Left ventricle myocardium inferior (tissue), 1 donor: ENCODE data around the gene ELAPOR2. TPM values are rescaled to one million over a fixed set of nuclear protein-coding genes. Genes with fewer than 3 reads are reported as not detected.

Experiments used
- DNase-seq: peaks from one replicate; pipeline ENCODE4 v3.0.0-alpha.2; 2020
- H3K27ac ChIP-seq: fragments of 200-600 bp; replicated peaks from 2 replicates; pipeline ENCODE4 v1.8.0; 2021
- H3K27me3 ChIP-seq: fragments of 200-600 bp; 2 replicates; pipeline ENCODE4 v1.8.0; 2021; ENCODE audit warnings: low read depth
- H3K36me3 ChIP-seq: fragments of 200-600 bp; 2 replicates; pipeline ENCODE4 v1.8.0; 2021
- H3K4me1 ChIP-seq: fragments of 200-600 bp; 2 replicates; pipeline ENCODE4 v1.8.0; 2021
- H3K4me3 ChIP-seq: fragments of 200-600 bp; 2 replicates; pipeline ENCODE4 v1.8.0; 2021; ENCODE audit warnings: mild to moderate bottlenecking, moderate library complexity
- H3K9me3 ChIP-seq: fragments of 200-600 bp; replicated peaks from 2 replicates; pipeline ENCODE4 v1.8.0; 2021
- intact Hi-C: fragments of 100-400 bp; cut with micrococcal nuclease; formaldehyde crosslinking; loops from one replicate; pipeline ENCODE4 v1.11.0; 2022
- total RNA-seq: library from RNA; stranded (reverse); fragmentation: NEBNext Ultra II Directional; extraction: Animal tissue kit (Norgen Biotek cat#: 25700); gene quantifications from one replicate; pipeline ENCODE4 v1.2.1, GENCODE V29; 2021
- TF ChIP-seq, protein P1 (sequence below): fragments of 200-600 bp; IDR thresholded peaks from 2 replicates; pipeline ENCODE4 v1.8.0; 2021; ENCODE audit warnings: antibody characterized with exemption, mild to moderate bottlenecking, borderline replicate concordance
- donor health status: DM: no; HTN: yes; CAD: no; lungs with severe emphysema.

ELAPOR2 gene
- total RNA-seq, 1 donor from 2014 or later, result 3.9 TPM

DNA sequence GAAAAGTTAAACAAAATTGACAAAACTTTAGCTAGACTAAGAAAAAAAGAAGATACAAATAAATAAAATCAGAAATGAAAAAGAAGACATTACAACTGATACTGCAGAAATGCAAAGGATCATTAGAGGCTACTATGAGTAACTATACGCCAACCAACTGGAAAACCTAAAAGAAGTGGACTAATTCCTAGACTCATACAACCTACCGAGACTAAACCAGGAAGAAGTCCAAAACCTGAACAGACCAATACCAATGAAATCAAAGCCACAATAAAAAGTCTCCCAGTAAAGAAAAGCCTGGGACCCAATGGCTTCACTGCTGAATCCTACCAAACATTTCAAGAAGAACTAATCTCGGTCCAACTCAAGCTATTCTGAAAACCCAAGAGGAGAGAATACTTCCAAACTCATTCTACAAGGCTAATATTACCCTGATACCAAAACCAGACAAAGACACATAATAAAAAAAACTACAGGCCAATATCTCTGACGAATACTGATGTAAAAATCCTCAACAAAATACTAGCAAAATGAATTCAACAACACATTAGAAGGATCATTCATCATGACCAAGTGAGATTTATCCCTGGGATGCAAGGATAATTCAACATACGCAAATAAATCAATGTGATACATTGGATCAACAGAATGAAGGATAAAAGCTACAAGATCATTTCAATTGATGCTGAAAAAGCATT, 20.3 kb downstream of the ELAPOR2 start:
- H3K36me3 ChIP-seq, result no peaks in the 10 kb centered on the region
- no peaks in the 10 kb centered on the region for H3K4me1 ChIP-seq
- TF ChIP-seq, protein P1, sequence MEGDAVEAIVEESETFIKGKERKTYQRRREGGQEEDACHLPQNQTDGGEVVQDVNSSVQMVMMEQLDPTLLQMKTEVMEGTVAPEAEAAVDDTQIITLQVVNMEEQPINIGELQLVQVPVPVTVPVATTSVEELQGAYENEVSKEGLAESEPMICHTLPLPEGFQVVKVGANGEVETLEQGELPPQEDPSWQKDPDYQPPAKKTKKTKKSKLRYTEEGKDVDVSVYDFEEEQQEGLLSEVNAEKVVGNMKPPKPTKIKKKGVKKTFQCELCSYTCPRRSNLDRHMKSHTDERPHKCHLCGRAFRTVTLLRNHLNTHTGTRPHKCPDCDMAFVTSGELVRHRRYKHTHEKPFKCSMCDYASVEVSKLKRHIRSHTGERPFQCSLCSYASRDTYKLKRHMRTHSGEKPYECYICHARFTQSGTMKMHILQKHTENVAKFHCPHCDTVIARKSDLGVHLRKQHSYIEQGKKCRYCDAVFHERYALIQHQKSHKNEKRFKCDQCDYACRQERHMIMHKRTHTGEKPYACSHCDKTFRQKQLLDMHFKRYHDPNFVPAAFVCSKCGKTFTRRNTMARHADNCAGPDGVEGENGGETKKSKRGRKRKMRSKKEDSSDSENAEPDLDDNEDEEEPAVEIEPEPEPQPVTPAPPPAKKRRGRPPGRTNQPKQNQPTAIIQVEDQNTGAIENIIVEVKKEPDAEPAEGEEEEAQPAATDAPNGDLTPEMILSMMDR, result no peak
- H3K27ac ChIP-seq, result no peak overlapping the region
- intact Hi-C loops, result no loop called here
- no peak for DNase-seq
- H3K4me3 ChIP-seq, result peak overlapping the region; percentile 52
- no peaks in the 10 kb centered on the region for H3K27me3 ChIP-seq
- H3K9me3 ChIP-seq, result peaks cover 13% of the 10 kb centered on the region

DNA sequence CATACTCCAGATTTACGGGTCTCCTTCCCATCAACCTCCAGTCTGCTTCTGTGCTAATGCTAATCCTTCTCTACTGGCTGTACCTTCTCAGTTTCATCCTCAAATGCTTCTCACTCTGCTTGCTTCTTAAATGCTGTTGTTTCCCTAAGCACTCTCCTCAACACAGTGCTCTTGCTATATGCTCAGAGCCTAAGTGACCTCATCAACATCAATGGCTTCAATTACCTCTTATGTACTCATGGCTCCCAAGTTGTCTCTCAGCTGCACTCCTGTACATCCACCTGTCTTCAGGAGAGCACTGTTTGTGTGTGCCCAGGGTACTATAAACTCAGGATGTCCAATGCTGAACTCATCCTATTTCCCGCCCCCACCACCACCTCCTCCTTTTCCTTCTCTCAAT, 22.5 kb downstream of the ELAPOR2 start:
- Histone ChIP-seq H3K27me3 (no peaks in the 10 kb centered on the region), H3K4me1 (no peaks in the 10 kb centered on the region), H3K36me3 (no peaks in the 10 kb centered on the region), H3K27ac (no peak overlapping the region), H3K9me3 (peaks cover 13% of the 10 kb centered on the region), H3K4me3 (no peak overlapping the region)
- TF ChIP-seq, protein P1, result no peak
- intact Hi-C loops, result no loop called here
- no peak for DNase-seq

DNA sequence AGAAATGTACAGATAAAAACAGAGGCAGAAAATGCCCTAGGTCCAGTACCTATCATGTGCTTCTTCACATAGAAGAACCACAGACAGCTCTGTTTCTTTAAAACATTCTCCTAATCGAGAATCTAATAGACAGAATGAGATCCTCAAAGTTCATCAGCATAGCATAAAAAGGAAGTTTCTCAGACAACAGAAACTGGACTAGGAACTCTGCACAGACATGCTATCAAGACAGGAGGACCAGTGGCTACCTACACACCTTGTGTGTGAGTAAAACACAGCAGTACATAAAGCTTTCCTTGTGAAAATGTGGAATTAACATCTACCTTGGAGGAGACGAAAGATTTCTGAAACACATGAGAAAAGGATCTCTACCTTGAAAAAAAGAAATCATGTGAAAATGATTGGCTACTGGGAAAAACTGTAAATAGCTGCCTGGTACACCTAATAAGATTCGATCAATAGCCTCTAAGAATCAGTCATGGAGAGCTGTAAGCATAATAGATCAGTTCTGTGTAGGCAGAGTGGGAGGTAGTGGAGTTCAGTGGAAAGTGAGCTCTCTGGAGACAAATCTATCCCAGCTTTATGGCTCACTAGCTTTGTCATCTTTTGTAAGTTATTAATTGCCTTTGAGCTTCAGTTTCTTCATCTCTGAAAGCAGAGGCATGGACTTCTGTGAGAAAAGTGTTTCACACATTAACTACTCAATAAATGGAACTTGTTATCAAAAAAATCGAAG, 26.7 kb downstream of the ELAPOR2 start:
- intact Hi-C loops, result no loop called here
- Histone ChIP-seq H3K4me3 (no peak overlapping the region), H3K27me3 (no peaks in the 10 kb centered on the region), H3K4me1 (no peaks in the 10 kb centered on the region), H3K36me3 (no peaks in the 10 kb centered on the region), H3K9me3 (peaks cover 4% of the 10 kb centered on the region), H3K27ac (no peak overlapping the region)
- no peak for DNase-seq
- TF ChIP-seq, protein P1, result no peak

DNA sequence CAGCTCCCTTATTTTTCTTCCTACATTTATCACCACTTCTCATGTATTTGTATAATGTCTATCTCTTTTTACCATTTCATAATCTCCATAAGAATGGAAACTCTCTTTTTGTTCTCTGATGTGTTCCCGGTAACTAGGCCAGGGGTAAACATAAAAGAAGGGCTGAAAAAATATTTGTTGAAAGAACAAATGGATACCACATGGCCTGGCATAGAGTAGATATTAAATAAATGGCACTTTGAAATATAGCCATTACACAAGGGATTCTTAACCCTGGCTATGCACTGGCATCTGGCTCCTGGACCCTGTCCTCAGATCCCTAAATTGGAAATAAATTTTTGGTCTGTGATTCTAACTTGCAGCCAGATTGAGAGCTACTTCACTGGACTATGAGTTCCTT, 30.4 kb downstream of the ELAPOR2 start:
- no peaks in the 10 kb centered on the region for H3K4me1 ChIP-seq
- no peak for DNase-seq
- no peak overlapping the region for H3K4me3 ChIP-seq
- no peak overlapping the region for H3K27ac ChIP-seq
- H3K9me3 ChIP-seq, result no peaks in the 10 kb centered on the region
- no peaks in the 10 kb centered on the region for H3K36me3 ChIP-seq
- intact Hi-C loops, result no loop called here
- H3K27me3 ChIP-seq, result no peaks in the 10 kb centered on the region
- TF ChIP-seq, protein P1, result no peak

DNA sequence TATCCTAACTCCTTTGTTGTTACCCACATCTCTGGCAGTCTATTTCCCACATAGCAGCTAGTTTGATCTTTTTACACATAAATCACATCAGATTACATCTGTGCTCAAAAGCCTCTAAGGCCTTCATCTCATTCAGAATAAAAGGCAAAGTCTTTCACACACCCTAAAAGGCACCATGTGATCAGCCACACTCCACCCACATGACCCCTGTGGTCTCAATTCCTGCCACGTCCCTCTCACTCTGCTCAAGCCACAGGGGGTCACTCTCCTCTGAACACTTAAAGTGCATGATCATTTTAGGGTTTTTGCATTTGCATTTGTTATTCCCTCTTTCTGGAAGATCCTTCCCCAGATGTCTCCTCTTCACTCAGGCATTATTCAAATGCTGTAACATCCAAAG, 30.8 kb downstream of the ELAPOR2 start:
- H3K36me3 ChIP-seq, result no peaks in the 10 kb centered on the region
- no peak overlapping the region for H3K4me3 ChIP-seq
- H3K27me3 ChIP-seq, result no peaks in the 10 kb centered on the region
- intact Hi-C loops, result no loop called here
- no peaks in the 10 kb centered on the region for H3K4me1 ChIP-seq
- TF ChIP-seq, protein P1, result no peak
- no peaks in the 10 kb centered on the region for H3K9me3 ChIP-seq
- no peak for DNase-seq
- H3K27ac ChIP-seq, result no peak overlapping the region
